Mucosa of descending colon (tissue), 3 donors: ENCODE results near the gene DNAJB2. TPM values are rescaled to one million over a fixed set of nuclear protein-coding genes. Genes with fewer than 3 reads are reported as not detected.

Source experiments
- ATAC-seq: fragments of 200-7000 bp; cut with Tn5 transposase; one replicate; pipeline ENCODE4 v1.9.1; 2020; ENCODE audit warnings: mild to moderate bottlenecking, moderate library complexity
- DNase-seq, 3 donors: peaks; one replicate each; pipeline ENCODE4 v3.0.0-alpha.2; 2020
- H3K36me3 ChIP-seq: fragments of 200-600 bp; one replicate; pipeline ENCODE4 v1.8.0; 2021; ENCODE audit warnings: low read depth, mild to moderate bottlenecking
- H3K4me1 ChIP-seq: fragments of 200-600 bp; one replicate; pipeline ENCODE4 v1.8.0; 2021; ENCODE audit warnings: low read depth, mild to moderate bottlenecking
- H3K4me3 ChIP-seq: fragments of 200-600 bp; one replicate; pipeline ENCODE4 v1.8.0; 2021; ENCODE audit warnings: mild to moderate bottlenecking
- H3K9me3 ChIP-seq: fragments of 200-600 bp; one replicate; pipeline ENCODE4 v1.8.0; 2021; ENCODE audit warnings: mild to moderate bottlenecking
- intact Hi-C, 2 donors: fragments of 100-400 bp; cut with DNase I in 1 of 2; cut with micrococcal nuclease in 1 of 2; formaldehyde crosslinking; loops; one replicate each; pipeline versions ENCODE4 v1.11.0 to v1.11.1; 2022; cut with DNase I, micrococcal nuclease
- total RNA-seq, 3 donors: library from RNA; stranded (reverse); fragmentation: NEBNext Ultra II Directional in 2 of 3; extraction: Animal tissue kit (Norgen Biotek cat#: 25700) in 2 of 3; gene quantifications; one replicate each; pipeline versions ENCODE4 v1.2.1 to v1.2.4, GENCODE V29; 2021 to 2023
- TF ChIP-seq, protein P1 (sequence below): fragments of 200-600 bp; IDR thresholded peaks from one replicate; pipeline ENCODE4 v1.8.0; 2022; ENCODE audit warnings: antibody characterized with exemption, mild to moderate bottlenecking
- donor health status: DM: no; HTN: no; CAD: no; lungs with moderate emphysema.
- donor health status: DM: no; HTN: no; CAD: no.
- donor health status: DM: no; HTN: yes; CAD: no.

The DNAJB2 gene
- total RNA-seq, 3 donors from 2014 or later = 61.0 to 71.0 (median 68.7) TPM

DNA sequence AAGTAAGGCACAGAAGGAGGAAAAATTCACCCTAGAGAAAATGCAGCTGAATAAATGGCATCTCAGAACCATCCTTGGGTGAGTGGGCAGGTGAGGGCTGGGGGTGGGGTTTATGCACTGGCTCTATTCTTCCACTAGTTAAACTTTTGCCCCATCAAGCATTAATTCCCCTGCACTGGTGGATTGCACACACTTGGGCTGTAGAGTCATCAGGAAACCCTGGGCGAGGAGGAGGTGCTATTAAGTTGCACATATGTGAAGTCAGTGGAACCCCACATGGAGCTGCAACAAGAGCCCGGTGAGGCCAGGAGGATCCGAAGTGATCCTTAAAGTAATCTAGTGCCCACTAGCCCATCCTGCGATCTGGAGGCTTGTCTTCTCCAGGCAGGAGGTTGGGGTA is 6.8 kb upstream of the DNAJB2 start:
- no peak overlapping the region for H3K4me3 ChIP-seq
- no peaks in the 10 kb centered on the region for H3K4me1 ChIP-seq
- DNase-seq (no peak), ATAC-seq (no peak)
- no peaks in the 10 kb centered on the region for H3K36me3 ChIP-seq
- no peaks in the 10 kb centered on the region for H3K9me3 ChIP-seq
- intact Hi-C loops = no loop called here
- TF ChIP-seq, protein P1, sequence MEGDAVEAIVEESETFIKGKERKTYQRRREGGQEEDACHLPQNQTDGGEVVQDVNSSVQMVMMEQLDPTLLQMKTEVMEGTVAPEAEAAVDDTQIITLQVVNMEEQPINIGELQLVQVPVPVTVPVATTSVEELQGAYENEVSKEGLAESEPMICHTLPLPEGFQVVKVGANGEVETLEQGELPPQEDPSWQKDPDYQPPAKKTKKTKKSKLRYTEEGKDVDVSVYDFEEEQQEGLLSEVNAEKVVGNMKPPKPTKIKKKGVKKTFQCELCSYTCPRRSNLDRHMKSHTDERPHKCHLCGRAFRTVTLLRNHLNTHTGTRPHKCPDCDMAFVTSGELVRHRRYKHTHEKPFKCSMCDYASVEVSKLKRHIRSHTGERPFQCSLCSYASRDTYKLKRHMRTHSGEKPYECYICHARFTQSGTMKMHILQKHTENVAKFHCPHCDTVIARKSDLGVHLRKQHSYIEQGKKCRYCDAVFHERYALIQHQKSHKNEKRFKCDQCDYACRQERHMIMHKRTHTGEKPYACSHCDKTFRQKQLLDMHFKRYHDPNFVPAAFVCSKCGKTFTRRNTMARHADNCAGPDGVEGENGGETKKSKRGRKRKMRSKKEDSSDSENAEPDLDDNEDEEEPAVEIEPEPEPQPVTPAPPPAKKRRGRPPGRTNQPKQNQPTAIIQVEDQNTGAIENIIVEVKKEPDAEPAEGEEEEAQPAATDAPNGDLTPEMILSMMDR = no peak

DNA sequence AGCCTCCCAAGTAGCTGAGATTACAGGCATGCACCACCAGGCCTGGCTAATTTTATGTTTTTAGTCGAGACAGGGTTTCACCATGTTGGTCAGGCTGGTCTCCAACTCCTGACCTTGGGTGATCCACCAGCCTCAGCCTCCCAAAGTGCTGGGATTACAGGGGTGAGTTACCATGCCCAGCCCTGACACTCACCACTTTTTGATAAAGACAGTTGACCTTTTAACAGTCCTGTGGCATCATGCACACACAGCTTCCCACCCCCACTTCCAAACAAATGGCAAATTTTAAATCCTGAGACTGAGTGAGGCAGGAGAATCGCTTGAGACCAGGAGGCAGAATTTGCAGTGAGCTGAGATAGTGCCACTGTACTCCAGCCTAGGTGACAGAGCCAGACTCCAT is 6.2 kb upstream of the DNAJB2 start:
- ATAC-seq (no peak), DNase-seq (no peak)
- Histone ChIP-seq H3K9me3 (no peaks in the 10 kb centered on the region), H3K4me3 (no peak overlapping the region), H3K4me1 (peaks cover 3% of the 10 kb centered on the region), H3K36me3 (no peaks in the 10 kb centered on the region)
- intact Hi-C loops = no loop called here
- TF ChIP-seq, protein P1 = no peak

DNA sequence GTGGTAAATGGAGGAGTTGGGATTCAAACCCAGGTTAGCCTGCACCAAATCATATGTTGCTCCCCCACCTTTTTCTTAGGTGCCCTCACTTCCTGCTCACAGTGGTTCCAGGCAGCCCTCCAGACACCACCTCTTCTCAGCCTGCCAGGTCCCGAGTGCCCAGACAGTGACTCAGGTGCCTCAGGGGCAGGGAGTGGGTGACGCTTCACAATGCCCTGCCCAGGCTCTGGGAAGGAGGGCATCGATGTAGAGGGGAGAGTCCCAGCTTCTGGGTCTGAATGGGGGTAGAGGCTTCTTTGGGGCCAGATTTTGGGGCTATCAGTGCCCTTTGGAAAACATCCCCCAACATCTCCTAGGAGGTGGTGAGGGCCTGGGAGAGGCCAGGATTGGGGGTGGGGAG is 5.2 kb upstream of the DNAJB2 start:
- no peak for ATAC-seq
- TF ChIP-seq, protein P1 = no peak
- no peak overlapping the region for H3K4me3 ChIP-seq
- no peak for DNase-seq
- H3K4me1 ChIP-seq = peaks cover 13% of the 10 kb centered on the region
- intact Hi-C loops = no loop called here
- H3K9me3 ChIP-seq = no peaks in the 10 kb centered on the region
- peaks cover 1% of the 10 kb centered on the region for H3K36me3 ChIP-seq

DNA sequence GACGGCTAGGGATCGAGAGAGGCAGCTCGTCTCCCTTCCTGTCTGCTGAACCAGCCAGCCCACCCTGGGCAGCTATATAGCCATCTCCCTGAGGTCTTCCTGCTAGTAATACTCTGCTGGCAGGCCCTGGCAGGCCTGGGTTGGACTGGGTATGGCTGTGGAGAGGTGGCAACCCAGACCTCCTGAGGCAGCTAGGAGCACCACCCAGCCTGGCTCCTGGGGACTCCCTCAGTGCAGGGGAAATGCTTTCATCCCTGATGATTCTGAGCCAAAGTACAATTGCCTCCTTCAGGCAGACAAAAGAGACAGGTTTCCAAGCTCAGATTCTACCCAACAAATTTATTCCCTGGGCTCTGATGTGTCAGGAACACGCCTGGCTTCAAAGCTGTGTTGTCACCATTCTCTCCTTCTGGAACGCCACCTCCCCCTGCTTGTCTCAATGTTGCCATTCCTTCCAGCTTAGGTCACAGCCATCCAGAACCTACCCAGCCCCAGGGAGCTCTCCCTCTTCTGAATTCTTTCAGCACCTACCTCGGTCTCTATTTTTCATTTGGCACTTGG is 4.7 kb upstream of the DNAJB2 start:
- TF ChIP-seq, protein P1 = no peak
- ATAC-seq (no peak), DNase-seq (no peak)
- Histone ChIP-seq H3K4me1 (peaks cover 13% of the 10 kb centered on the region), H3K4me3 (no peak overlapping the region), H3K36me3 (peaks cover 3% of the 10 kb centered on the region), H3K9me3 (no peaks in the 10 kb centered on the region)
- intact Hi-C loops = no loop called here

DNA sequence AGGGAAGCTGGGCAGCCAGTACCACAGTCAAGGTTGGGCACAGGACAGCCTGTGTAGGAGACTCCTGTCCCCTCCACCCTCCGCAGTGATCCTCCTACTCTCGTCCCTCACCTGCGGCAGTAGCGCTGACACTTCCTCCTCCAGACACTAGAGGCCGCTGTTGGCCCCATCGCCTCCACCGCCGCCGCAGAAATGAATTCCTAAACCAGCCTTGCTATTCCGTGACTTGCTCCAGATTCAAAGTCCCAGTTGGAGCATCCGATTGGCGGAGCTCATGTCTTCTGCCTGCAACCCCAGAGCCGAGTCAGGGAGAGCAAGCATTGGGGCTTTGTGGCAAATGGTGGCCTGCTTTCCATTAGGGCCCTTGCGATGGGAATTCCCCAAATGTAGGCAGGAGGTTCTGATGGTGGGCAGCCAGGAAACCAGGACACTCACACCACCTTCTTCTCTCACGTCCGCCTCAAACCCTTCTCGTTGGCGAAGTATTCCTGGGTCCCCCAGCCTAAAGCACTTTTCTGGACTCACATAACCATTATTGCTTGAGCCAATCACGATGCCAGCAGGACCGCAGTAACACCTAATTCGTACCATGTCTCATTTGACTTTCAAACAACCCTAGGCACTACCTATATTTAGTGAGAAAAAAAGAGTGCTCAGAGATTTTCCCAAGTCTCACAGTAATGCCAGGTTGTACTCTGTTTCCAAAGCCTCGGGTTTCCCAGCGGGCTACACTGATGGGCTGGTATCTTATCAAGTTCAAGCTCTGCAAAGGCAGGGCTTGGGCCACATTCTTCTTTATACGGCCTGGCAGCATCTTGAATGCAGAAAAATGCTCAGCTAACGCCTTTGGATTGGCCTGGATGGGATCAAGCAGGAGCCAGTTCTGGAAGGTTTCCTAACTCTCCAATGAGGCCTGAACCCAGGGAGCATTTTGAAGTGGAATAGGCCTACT is 1.2 kb upstream of the DNAJB2 start:
- Histone ChIP-seq H3K4me1 (peaks cover 18% of the 10 kb centered on the region), H3K36me3 (peaks cover 3% of the 10 kb centered on the region), H3K4me3 (no peak overlapping the region), H3K9me3 (no peaks in the 10 kb centered on the region)
- ATAC-seq = peak; percentile 69
- peak; percentile 79 to 89 (median 86) for DNase-seq
- intact Hi-C loops = no loop called here
- TF ChIP-seq, protein P1 = peak; percentile 99
